NOMO-1 (cell line): ENCODE results near the gene MYO15B.

ENCODE experiments used
- DNase-seq, 2 experiments: peaks; one replicate each; lab custom pipeline; 2025; ENCODE audit not compliant: unreplicated experiment in 2 of 2; lab: John Stamatoyannopoulos, UW

Gene MYO15B

DNA sequence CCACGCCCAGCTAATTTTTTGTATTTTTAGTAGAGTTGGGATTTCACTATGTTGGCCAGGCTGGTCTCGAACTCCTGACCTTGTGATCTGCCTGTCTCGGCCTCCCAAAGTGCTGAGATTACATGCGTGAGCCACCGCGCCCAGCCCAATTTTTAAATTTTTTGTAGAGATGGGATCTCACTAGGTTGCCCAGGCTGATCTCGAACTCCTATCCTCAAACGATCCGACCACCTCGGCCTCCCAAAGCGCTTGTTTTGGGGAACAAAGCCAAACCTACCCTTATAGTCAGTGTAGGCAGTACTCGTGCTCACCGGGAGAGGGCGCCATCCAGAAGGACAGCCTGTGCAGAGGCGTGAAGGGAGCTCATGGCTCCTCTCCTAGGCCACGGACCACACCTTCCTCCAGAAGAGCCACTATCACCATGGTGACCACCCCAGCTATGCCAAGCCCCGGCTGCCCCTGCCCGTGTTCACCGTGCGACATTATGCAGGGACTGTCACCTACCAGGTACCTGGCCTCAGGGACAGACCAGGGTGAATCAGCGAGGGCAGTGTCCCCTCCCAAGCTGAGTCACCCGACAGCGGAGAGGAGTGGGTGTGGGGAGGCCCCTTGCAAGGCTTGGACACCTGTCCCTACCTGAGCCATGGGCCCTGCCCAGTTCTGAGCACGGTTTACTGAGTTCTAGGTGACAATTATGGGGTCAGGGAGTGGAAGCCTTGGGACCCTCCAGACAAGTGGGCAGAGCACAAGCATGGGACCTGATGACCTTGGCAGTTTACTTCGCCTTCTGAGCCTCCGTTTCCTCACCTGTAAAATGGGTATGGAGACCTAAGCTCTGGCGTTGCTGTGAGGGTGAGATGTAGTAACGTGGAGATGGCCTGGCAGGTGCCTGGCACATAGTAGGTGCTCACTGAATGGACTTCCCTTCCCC lies 13.7 kb downstream of the MYO15B start:
- peak; percentile 23 to 39 for DNase-seq

DNA sequence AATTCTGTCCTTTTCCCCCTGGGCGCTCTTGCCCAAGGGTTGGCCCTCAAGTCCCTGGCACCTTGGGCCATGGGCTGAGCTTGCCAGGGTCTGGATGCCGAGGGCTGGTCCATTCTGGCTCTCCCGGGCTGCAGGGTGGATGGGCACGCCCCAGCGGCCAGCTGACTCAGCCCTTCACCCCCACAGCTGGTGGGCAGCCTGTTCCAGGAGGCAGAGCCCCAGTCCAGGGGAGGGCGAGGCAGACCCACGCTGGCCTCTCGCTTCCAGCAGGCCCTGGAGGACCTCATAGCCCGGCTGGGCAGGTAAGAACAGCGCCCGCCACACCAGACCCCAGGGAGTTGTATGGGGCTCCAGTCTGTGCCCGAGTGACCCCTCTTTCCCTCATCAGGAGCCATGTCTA lies 15.0 kb downstream of the MYO15B start:
- no peak for DNase-seq

GRCh38 chr17:75603123-75603522 lies 15.5 kb downstream of the MYO15B start:
- DNase-seq: no peak

- no peak for DNase-seq
Measured at GRCh38 chr17:75604034-75604695, 16.6 kb downstream of the MYO15B start.

DNA sequence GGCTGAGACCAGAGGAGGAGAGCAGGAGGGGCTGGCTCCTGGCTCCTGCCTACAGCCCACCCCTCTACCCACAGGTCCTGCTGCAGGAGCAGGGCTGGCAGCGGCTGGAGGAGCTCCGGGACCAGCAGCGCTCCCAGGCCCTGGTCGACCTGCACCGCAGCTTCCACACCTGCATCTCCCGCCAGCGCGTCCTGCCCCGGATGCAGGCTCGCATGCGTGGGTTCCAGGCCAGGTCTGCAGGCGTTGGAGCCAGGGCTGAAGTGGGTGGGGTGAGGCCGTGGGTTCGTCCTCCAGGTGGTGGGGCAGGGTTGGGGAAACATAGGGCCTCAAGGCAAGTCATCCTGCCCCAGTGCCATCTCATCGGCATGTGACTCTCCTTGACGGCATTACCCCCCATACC lies 18.2 kb downstream of the MYO15B start:
- DNase-seq: no peak

GRCh38 chr17:75607086-75607485 lies 19.5 kb downstream of the MYO15B start:
- DNase-seq: no peak

DNA sequence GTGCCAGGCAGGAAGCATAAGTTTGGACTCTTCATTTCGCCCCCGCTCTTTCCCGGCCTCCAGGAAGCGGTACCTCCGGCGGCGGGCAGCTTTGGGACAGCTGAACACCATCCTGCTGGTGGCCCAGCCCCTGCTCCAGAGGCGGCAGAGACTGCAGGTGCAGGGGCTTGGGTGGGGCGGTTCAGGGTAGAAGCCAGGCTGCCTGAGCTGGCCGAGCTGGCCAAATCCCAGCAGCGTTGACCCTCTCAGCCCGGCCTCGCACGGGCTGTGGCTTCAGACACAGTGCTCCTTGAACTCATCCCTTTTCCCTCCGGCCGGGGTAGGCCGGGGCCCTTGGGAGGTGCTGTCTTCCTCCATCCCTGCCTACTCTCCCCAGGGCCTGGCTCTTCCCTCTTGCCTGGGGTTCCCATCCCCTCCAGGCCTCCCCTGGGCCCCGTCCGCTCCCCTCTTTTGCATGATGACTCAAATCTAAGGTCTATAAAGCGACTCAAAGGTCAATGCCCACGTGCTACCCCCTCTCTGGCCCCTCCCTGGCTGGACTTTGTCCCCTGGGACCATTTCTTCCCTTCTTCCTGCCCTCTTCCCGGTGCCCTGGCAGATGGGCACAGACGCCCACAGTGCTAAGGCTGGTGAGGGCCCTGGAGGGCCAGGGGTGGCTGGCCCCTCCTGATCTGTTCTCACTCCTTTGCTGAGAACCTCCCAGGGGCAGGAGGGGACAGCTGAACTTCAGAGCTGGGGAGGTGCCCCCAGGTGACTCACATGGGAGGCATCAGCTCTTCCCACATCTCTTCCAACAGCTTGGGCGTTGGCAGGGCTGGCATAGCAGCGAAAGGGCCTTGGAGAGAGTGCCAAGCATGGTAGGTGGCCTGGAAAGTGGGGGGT lies 22.7 kb downstream of the MYO15B start:
- no peak for DNase-seq

DNA sequence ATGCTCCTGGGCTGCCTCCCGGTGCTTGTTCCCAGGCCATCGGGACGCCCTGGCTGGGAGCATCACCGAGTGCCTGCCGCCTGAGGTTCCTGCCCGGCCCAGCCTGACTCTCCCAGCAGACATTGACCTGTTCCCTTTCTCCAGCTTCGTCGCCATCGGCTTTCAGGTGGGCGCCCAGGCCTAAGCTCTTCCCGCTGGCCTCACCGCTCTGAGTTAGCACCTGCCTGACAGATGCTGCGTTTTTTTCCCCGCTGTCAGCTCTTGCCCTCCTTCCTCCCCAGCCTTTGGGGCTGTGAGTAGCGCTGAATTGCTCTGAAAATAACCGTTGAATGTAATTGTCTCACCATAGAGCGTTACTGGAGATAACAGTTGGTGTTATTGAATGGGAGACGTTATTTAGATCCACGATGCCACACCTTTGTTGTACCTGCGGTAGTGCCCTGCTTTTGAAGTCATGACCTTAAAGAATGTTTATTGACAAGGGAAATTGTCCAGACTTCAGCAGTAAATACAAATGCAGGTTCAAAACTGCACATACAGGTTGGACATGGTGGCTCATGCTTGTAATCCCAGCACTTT lies 24.3 kb downstream of the MYO15B start:
- no peak for DNase-seq

GRCh38 chr17:75612906-75613626 lies 25.5 kb downstream of the MYO15B start:
- DNase-seq: no peak

DNA sequence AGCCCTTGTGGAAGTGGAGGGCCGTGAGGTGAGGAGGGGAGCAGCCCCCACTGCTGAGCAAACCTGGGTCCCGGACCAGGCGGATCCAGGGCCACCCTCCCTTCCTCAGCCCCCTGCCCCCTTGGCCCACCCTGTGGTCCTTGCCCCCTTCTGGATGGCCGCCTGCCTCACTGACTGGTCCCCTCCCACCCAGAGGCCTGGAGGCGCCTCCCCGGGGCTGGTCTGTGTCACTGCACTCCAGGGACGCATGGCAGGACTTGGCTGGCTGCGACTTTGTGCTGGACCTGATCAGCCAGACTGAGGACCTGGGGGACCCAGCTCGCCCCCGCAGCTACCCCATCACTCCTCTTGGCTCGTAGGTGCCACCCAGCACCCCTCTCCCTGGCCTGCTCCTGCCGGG lies 26.4 kb downstream of the MYO15B start:
- DNase-seq: no peak

DNA sequence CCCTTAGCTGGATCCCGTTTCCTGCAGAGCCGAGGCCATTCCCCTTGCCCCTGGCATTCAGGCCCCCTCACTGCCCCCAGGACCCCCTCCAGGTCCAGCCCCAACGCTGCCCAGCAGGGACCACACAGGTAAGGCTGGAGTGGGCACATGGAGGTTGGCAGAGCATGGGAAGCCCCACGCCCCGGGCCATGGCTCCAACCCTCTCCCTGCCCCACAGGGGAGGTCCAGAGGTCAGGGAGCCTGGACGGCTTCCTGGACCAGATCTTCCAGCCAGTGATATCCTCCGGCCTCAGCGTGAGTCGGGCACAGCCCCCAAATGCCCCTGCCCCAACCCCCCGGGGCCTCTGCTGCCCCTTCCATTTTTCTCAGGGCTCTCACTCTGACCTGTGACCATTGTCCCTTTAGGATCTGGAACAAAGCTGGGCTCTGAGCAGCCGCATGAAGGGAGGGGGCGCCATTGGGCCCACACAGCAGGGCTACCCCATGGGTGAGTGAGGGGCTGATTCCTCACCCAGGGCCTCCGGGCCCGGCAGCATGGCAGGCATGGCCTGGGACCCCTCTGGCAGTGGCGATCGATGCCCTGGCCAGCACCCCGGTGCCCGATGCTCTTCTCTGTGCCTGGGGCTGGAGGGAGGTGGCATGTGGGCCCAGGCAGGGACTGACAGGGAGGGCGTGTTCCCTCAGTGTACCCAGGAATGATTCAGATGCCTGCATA lies 27.1 kb downstream of the MYO15B start:
- no peak for DNase-seq

DNA sequence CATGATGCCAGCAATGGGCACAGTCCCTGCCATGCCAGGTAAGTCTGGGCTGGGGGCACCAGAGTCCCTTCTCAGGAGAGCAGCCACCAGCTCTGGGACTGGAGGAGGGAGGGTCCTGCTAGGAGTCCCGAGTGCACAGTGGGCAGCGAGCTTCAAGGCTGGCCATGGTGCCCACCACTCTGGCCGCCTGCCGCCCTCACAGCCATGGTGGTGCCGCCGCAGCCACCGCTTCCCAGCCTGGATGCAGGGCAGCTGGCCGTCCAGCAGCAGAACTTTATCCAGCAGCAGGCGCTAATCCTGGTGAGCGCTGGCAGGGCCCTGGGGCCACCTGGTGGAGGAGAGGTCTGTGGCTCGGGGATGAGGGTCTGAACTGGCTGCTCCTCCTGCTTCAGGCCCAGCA lies 27.7 kb downstream of the MYO15B start:
- no peak for DNase-seq

- DNase-seq: no peak
Measured at GRCh38 chr17:75616521-75617122, 29.0 kb downstream of the MYO15B start.

DNA sequence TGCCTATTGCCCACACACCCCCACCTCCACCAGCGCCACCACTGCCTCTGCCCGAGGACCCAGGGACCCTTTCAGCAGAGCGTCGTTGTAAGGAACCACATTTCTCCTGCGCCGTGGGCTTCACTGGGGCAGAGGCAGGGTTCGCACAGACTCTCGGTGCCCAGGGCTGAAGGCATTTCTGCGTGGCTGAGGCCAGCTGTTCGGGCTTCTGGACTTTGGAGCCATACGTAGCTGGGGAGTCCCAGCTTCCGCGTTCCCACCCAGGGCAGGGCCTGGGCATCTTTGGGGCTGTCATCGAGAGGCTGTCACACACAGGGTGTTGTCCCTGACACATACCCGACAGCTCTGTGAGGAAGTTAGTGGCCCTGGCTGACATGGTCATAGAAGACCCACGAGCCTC lies 29.6 kb downstream of the MYO15B start:
- DNase-seq: no peak

DNA sequence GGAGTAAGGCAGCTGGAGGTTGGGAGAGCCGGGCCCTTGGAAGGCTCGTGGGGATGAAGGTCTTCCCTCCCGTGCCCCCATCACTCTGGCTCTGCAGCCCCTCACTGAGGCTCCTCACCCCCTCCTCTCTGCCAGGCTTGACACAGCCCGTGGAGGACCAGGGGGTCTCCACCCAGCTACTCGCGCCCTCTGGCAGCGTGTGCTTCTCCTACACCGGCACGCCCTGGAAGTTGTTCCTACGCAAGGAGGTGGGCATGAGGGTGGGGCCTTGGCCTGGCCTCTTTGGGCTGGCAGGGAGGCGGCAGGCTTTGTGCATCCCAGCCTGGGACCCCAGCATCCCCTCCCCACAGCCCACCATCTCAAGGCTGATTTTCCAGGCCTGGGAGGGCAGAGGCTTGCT lies 30.1 kb downstream of the MYO15B start:
- DNase-seq: no peak

DNA sequence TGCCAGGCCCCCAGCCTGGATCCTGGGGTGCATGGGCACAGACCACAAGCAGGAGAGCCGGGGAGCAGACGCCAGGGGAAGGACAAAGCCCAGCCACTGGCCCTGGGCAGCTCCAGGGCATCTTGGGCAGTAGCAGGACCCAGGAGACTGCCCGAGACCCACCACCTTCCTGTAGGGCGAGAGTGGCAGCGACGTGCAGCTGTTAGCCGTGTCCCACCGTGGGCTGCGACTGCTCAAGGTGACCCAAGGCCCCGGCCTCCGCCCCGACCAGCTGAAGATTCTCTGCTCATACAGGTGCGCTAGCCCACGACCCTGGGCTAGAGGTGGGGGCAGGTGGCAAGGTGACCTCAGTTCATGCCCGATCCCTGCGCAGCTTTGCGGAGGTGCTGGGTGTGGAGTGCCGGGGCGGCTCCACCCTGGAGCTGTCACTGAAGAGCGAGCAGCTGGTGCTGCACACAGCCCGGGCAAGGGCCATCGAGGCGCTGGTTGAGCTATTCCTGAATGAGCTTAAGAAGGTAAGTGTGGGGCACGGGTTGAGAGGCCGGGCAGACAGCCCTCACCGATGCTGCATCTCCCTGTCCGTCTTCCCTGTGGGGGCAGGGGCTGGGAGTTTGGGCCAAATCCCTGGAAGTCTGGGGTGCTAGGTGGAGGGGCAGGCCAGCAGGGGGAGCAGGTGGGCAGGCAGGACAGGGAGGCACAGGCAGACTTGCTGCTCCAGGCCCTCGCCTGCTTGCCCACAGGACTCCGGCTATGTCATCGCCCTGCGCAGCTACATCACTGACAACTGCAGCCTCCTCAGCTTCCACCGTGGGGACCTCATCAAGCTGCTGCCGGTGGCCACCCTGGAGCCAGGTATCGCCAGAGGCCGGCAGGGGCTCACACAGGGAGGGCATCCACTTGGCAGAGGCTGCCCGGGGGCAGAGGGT lies 32.2 kb downstream of the MYO15B start:
- DNase-seq: no peak

- DNase-seq: no peak
Measured at GRCh38 chr17:75621489-75621888, 33.9 kb downstream of the MYO15B start.

DNA sequence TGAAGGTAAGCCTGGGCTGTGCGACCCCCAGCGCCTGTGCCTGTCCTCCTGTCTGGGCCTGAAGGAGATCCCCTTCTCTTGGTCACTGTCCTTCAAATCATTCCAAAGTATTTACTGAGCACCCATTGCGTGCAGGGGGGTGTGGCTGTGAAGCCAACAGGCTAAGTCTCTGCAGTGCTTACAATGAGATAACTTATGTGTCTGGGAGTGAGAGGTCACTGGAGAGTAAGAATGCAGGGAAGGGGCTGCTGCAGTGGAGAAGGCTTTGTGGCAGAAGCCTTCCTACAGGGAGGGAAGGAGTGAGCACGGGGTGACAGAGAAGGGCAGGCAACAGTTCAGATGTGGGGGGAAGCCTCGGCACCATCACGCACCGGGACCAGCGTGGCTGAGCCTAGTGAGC lies 34.5 kb downstream of the MYO15B start:
- no peak for DNase-seq
